C1 segment of cervical spinal cord (tissue), 14 donors: ENCODE measurements around the gene NSD2.

Source experiments
- DNase-seq, 14 donors: peaks; one replicate each; lab custom pipeline; 2025; lab: John Stamatoyannopoulos, UW

Gene NSD2

GRCh38 chr4:1940566-1940965 lies 69.4 kb downstream of the NSD2 start:
- no peak for DNase-seq

GRCh38 chr4:1943928-1944327 lies 72.7 kb downstream of the NSD2 start:
- no peak for DNase-seq

- peak in 4 of 14 donors; percentile 5 to 11 (median 8) for DNase-seq
Measured at GRCh38 chr4:1945124-1945895, 74.1 kb downstream of the NSD2 start.

GRCh38 chr4:1945912-1946311 lies 74.7 kb downstream of the NSD2 start:
- no peak for DNase-seq

GRCh38 chr4:1948232-1948631 lies 77.0 kb downstream of the NSD2 start:
- DNase-seq = no peak

- DNase-seq = no peak
Measured at GRCh38 chr4:1948892-1949436, 77.8 kb downstream of the NSD2 start.

- no peak for DNase-seq
Measured at GRCh38 chr4:1950369-1950768, 79.2 kb downstream of the NSD2 start.

GRCh38 chr4:1952058-1952700 lies 81.0 kb downstream of the NSD2 start:
- peak in 1 of 14 donors; percentile 28 for DNase-seq

GRCh38 chr4:1952719-1953118 lies 81.5 kb downstream of the NSD2 start:
- DNase-seq = no peak

GRCh38 chr4:1953335-1953734 lies 82.1 kb downstream of the NSD2 start:
- no peak for DNase-seq

GRCh38 chr4:1956631-1957030 lies 85.4 kb downstream of the NSD2 start:
- DNase-seq = no peak

GRCh38 chr4:1958276-1959103 lies 87.3 kb downstream of the NSD2 start:
- DNase-seq = peak in 1 of 14 donors; percentile 46

- DNase-seq = no peak
Measured at GRCh38 chr4:1959104-1959384, 87.9 kb downstream of the NSD2 start.

- peak in 1 of 14 donors; percentile 48 for DNase-seq
Measured at GRCh38 chr4:1960170-1960825, 89.1 kb downstream of the NSD2 start.

- no peak for DNase-seq
Measured at GRCh38 chr4:1961038-1961437, 89.8 kb downstream of the NSD2 start.

- no peak for DNase-seq
Measured at GRCh38 chr4:1961563-1961962, 90.4 kb downstream of the NSD2 start.

- no peak for DNase-seq
Measured at GRCh38 chr4:1962980-1963379, 91.8 kb downstream of the NSD2 start.

- DNase-seq = no peak
Measured at GRCh38 chr4:1964443-1964842, 93.2 kb downstream of the NSD2 start.

GRCh38 chr4:1964971-1965370 lies 93.8 kb downstream of the NSD2 start:
- DNase-seq = no peak

- peak in 1 of 14 donors; percentile 40 for DNase-seq
Measured at GRCh38 chr4:1967512-1968149, 96.4 kb downstream of the NSD2 start.

- DNase-seq = no peak
Measured at GRCh38 chr4:1968686-1969295, 97.6 kb downstream of the NSD2 start.
